Activated CD8-positive, alpha-beta memory T cell treated with anti-CD3 and anti-CD28 coated beads, Interleukin-2, amount 50 U/mL, for 24 hours (primary cell): ENCODE results near the gene CDK5RAP2.
"Not testable (repeated sequence)": the region's sequence is repeated elsewhere in the genome, so short reads cannot be mapped to it uniquely, and the experiment has no call there.

Experiments used
- DNase-seq: peaks from one replicate; pipeline ENCODE4 v3.0.0-alpha.2; 2020; ENCODE audit errors: extremely low read depth

CDK5RAP2 gene

GRCh38 chr9:120580051-120580896 lies at the start of gene CDK5RAP2:
Gene CDK5RAP2, minus strand, starts transcription at chr9:120580167. Its CDS starts 189 bp downstream, at chr9:120579978.
- peak; percentile 85 for DNase-seq

- DNase-seq: not testable (repeated sequence)
Observed at GRCh38 chr9:120628925-120629497, 49.0 kb upstream of the CDK5RAP2 start.

GRCh38 chr9:120628207-120628924 lies 48.4 kb upstream of the CDK5RAP2 start:
- no peak for DNase-seq

- DNase-seq: no peak
Observed at GRCh38 chr9:120627073-120627472, 47.1 kb upstream of the CDK5RAP2 start.

GRCh38 chr9:120626512-120626911 lies 46.5 kb upstream of the CDK5RAP2 start:
- DNase-seq: no peak

- DNase-seq: no peak
Observed at GRCh38 chr9:120625222-120625621, 45.3 kb upstream of the CDK5RAP2 start.

GRCh38 chr9:120622790-120623189 lies 42.8 kb upstream of the CDK5RAP2 start:
- DNase-seq: no peak

GRCh38 chr9:120621941-120622340 lies 42.0 kb upstream of the CDK5RAP2 start:
- no peak for DNase-seq

GRCh38 chr9:120619751-120620655 lies 40.0 kb upstream of the CDK5RAP2 start:
- DNase-seq: peak; percentile 18

GRCh38 chr9:120616966-120617935 lies 37.3 kb upstream of the CDK5RAP2 start:
- no peak for DNase-seq

- no peak for DNase-seq
Observed at GRCh38 chr9:120612218-120612617, 32.3 kb upstream of the CDK5RAP2 start.

GRCh38 chr9:120611690-120612068 lies 31.7 kb upstream of the CDK5RAP2 start:
- DNase-seq: no peak

- DNase-seq: no peak
Observed at GRCh38 chr9:120610975-120611689, 31.2 kb upstream of the CDK5RAP2 start.

- DNase-seq: no peak
Observed at GRCh38 chr9:120609636-120610035, 29.7 kb upstream of the CDK5RAP2 start.

- DNase-seq: no peak
Observed at GRCh38 chr9:120608421-120608820, 28.5 kb upstream of the CDK5RAP2 start.

- no peak for DNase-seq
Observed at GRCh38 chr9:120603591-120603990, 23.6 kb upstream of the CDK5RAP2 start.

GRCh38 chr9:120603010-120603409 lies 23.0 kb upstream of the CDK5RAP2 start:
- DNase-seq: no peak

- no peak for DNase-seq
Observed at GRCh38 chr9:120593955-120594277, 13.9 kb upstream of the CDK5RAP2 start.

- DNase-seq: no peak
Observed at GRCh38 chr9:120593250-120593954, 13.4 kb upstream of the CDK5RAP2 start.
